Ovary (tissue), 9 donors: ENCODE results near the gene P4HA2. TPM values are rescaled to one million over a fixed set of nuclear protein-coding genes. Genes with fewer than 3 reads are reported as not detected.

ENCODE experiments used
- DNase-seq, 5 donors: peaks; one replicate each; pipeline ENCODE4 v3.0.0-alpha.2; 2019 to 2020
- H3K27ac ChIP-seq, 2 donors: fragments of 200-600 bp; one replicate each; pipeline versions ENCODE4 v1.5.1 to v1.8.0; 2019 to 2022
- H3K27me3 ChIP-seq: fragments of 200-600 bp; one replicate; pipeline ENCODE4 v1.8.0; 2022
- H3K36me3 ChIP-seq: fragments of 200-600 bp; sonication (generic); one replicate; pipeline ENCODE4 v1.5.1; 2019
- H3K4me1 ChIP-seq: one replicate; pipeline ENCODE4 v1.8.1; 2013; ENCODE audit warnings: mild to moderate bottlenecking, moderate library complexity; ENCODE audit not compliant: insufficient read depth
- H3K4me3 ChIP-seq: fragments of 200-600 bp; sonication (generic); one replicate; pipeline ENCODE4 v1.5.1; 2017
- H3K9me3 ChIP-seq, 2 donors: fragments of 200-600 bp in 1 of 2; sonication (generic) in 1 of 2; one replicate each; pipeline versions ENCODE4 v1.5.1 to v1.8.1; 2013 to 2019; ENCODE audit warnings: mild to moderate bottlenecking in 1 of 2, moderate library complexity in 1 of 2
- EP300 ChIP-seq: sonication (generic); formaldehyde crosslinking; IDR thresholded peaks from one replicate; pipeline ENCODE4 v1.6.1; 2017; ENCODE audit warnings: antibody characterized with exemption
- POLR2A ChIP-seq: fragments of 450-650 bp; IDR thresholded peaks from one replicate; pipeline ENCODE4 v1.6.1; 2017; ENCODE audit warnings: antibody characterized with exemption, mild to moderate bottlenecking, moderate library complexity
- WGBS, 3 donors: extraction: QIAGEN DNeasy Blood & Tissue Kit in 1 of 3; methylation state at CpG; one replicate each; pipeline versions ENCODE4 v1.1.5 to v1.1.7; 2013 to 2017; 5-methylcytosine and 5-hydroxymethylcytosine counted together
- intact Hi-C, 4 donors: fragments of 100-400 bp; cut with DNase I; formaldehyde crosslinking; loops; one replicate each; pipeline versions ENCODE4 v1.11.0 to v1.15.1; 2022 to 2023
- polyA plus RNA-seq, 2 donors: library from polyadenylated mRNA; stranded (reverse); fragments of 200-250 nt in 1 of 2; fragments of 350-450 nt in 1 of 2; fragmentation: Illumina TruSeq in 1 of 2; extraction: RNeasy Lipid Tissue Mini Kit (QIAGEN cat#74804) in 1 of 2; gene quantifications; one replicate each; pipeline ENCODE4 v1.2.3, GENCODE V29; 2013 to 2014
- total RNA-seq, 7 donors: library from RNA; depleted of rRNA in 2 of 7; stranded (reverse); fragments of >200 nt in 2 of 7; fragmentation: NEBNext Ultra II Directional in 3 of 7; extraction: Animal tissue kit (Norgen Biotek cat#: 25700) in 3 of 7; gene quantifications; one replicate each; pipeline versions ENCODE4 v1.1.0 to v1.2.4, GENCODE V29; 2016 to 2023
- TF ChIP-seq, protein P1 (sequence below), 3 donors: fragments of 450-650 bp in 2 of 3; fragments of 200-600 bp in 1 of 3; IDR thresholded peaks; one replicate each; pipeline versions ENCODE4 v1.5.1 to v1.8.0; 2016 to 2022; ENCODE audit warnings: antibody characterized with exemption in 3 of 3, mild to moderate bottlenecking in 1 of 3
- donor health status: DM: no; HTN: no; CAD: no; lungs with moderate emphysema.
- donor health status: DM: no; HTN: no; CAD: no.
- donor health status: Bipolar disorder and iron deficiency.
- donor health status: DM: yes; HTN: yes; CAD: no.
- donor health status: DM: no; HTN: no; CAD: no.
- donor health status: DM: yes; HTN: yes; CAD: no.

P4HA2 gene
- total and polyA plus RNA-seq, 9 donors, result 3.9 to 36.9 (median 15.4) TPM

DNA sequence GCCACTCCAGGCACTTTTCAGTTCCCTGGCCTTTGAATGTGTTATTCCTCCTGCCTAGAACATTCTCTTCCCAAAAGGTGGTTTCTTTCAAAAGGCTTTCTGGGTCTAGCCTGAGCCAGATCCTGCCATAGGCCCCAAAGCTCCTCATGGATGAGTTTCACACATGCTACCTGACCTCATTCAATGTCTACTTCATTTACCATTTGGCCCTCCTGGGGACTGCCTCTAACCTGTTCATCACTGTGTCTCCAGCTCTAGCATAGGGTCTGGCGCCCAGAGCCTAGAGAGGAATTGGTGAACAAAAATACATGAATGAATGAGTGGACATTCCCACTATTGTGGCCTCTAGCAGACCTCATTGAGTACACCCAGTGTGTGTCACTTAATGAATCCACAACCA is 5.4 kb upstream of the P4HA2 start:
- H3K9me3 ChIP-seq, result no peaks in the 10 kb centered on the region
- peak in 1 of 5 donors; percentile 2 for DNase-seq
- no peaks in the 10 kb centered on the region for H3K4me1 ChIP-seq
- no peaks in the 10 kb centered on the region for H3K36me3 ChIP-seq
- TF ChIP-seq POLR2A, result no peak
- no peak for TF ChIP-seq EP300
- TF ChIP-seq, protein P1, sequence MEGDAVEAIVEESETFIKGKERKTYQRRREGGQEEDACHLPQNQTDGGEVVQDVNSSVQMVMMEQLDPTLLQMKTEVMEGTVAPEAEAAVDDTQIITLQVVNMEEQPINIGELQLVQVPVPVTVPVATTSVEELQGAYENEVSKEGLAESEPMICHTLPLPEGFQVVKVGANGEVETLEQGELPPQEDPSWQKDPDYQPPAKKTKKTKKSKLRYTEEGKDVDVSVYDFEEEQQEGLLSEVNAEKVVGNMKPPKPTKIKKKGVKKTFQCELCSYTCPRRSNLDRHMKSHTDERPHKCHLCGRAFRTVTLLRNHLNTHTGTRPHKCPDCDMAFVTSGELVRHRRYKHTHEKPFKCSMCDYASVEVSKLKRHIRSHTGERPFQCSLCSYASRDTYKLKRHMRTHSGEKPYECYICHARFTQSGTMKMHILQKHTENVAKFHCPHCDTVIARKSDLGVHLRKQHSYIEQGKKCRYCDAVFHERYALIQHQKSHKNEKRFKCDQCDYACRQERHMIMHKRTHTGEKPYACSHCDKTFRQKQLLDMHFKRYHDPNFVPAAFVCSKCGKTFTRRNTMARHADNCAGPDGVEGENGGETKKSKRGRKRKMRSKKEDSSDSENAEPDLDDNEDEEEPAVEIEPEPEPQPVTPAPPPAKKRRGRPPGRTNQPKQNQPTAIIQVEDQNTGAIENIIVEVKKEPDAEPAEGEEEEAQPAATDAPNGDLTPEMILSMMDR (IDR thresholded peaks at IDR 0.05), result no peak
- no peak overlapping the region for H3K27ac ChIP-seq
- no peak overlapping the region for H3K4me3 ChIP-seq
- 96 to 100% (median 100%) methylated on average over 1 of the region's 1 CpG for WGBS, 3 donors
- H3K27me3 ChIP-seq, result no peaks in the 10 kb centered on the region
- intact Hi-C loops, result no loop called here

DNA sequence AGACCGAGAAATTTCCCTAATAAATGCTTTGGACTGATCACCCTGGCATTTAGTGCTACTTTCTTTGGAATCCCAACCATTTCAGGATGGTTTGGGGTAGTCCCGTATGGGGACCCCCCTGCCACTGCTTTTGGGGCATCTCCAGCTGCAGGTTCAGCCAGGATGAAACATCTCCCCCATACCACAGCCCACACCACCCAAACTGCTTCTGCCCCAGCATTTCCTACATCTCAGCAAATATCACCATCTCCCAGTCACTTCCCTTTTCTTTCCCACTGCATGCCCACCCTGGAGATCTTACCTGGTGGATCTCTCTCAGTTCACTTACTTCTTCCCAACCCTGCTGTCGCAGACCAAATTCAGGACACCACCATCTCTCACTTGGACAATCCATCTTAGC is 4.8 kb upstream of the P4HA2 start:
- no peak for DNase-seq
- intact Hi-C loops, result no loop called here

DNA sequence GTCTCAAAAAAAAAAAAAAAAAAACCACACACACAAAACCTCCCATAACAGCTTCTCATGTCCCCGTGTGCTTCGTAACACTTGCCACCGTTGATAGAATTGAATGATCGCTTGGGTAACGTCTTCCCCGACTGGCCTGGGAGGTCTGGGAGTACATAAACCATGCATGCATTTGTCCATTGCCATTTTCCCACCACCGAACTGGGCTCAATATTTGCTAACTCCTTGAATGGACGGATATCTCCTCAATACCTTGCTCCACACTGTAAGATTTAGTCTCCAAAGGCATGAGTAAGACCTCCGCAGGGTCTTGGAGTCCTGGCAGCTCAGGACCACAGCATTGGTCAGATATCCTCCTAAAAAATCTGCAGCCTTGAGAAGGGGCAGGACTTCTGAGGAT is 3.2 kb upstream of the P4HA2 start:
- Histone ChIP-seq H3K36me3 (no peaks in the 10 kb centered on the region), H3K4me1 (peaks cover 4% of the 10 kb centered on the region), H3K4me3 (no peak overlapping the region), H3K27me3 (no peaks in the 10 kb centered on the region), H3K27ac (no peak overlapping the region), H3K9me3 (no peaks in the 10 kb centered on the region)
- intact Hi-C loops, result no loop called here
- 91 to 93% (median 92%) methylated on average over 9 of the region's 9 CpGs for WGBS, 3 donors
- peak in 1 of 5 donors; percentile 1 for DNase-seq
- no peak for TF ChIP-seq EP300
- TF ChIP-seq POLR2A, result no peak
- TF ChIP-seq, protein P1 (IDR thresholded peaks at IDR 0.05), result no peak

More for the DNA sequence above, 4.8 kb upstream of the P4HA2 start:
- no peak overlapping the region for H3K4me3 ChIP-seq
- no peaks in the 10 kb centered on the region for H3K27me3 ChIP-seq
- H3K36me3 ChIP-seq, result no peaks in the 10 kb centered on the region
- TF ChIP-seq POLR2A, result no peak
- TF ChIP-seq EP300, result no peak
- TF ChIP-seq, protein P1 (IDR thresholded peaks at IDR 0.05), result no peak
- WGBS, 3 donors, result 76 to 83% (median 81%) methylated on average over 3 of the region's 3 CpGs
- H3K9me3 ChIP-seq, result no peaks in the 10 kb centered on the region
- no peaks in the 10 kb centered on the region for H3K4me1 ChIP-seq
- no peak overlapping the region for H3K27ac ChIP-seq

DNA sequence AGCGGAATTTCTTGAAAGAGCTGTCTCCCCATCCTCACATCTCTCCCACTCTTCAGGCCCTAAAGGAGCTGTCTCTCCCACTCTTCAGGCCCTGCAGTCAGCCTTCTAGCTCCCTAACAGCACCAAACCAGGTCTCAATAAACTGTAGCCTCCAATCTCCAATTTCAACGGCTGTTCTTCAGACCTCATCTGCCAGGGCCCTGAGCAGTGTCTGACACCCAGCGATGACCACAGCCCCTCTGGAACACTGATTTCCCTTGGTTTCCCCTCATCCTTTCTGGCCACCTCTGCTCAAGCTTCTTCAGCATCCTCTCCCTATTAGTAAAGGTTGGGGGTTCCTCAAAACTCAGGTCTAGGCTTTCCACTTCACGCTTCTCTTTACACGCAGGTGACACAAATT is 1.6 kb upstream of the P4HA2 start:
- Histone ChIP-seq H3K9me3 (no peaks in the 10 kb centered on the region), H3K27me3 (no peaks in the 10 kb centered on the region), H3K4me1 (peaks cover 7% of the 10 kb centered on the region), H3K27ac (no peak overlapping the region), H3K4me3 (no peak overlapping the region), H3K36me3 (no peaks in the 10 kb centered on the region)
- intact Hi-C loops, result loop anchor here in 1 of 4 donors (10.0 kb wide), 1 partner anchor 66 kb away; the partner anchor contains the start of gene SLC22A4
- TF ChIP-seq POLR2A, result no peak
- TF ChIP-seq, protein P1 (IDR thresholded peaks at IDR 0.05), result no peak
- TF ChIP-seq EP300, result no peak
- WGBS, 3 donors, result 93 to 94% (median 93%) methylated on average over 5 of the region's 5 CpGs
- DNase-seq, result peak in 2 of 5 donors; percentile 2 to 7
